ENCODE measurements around the gene PPM1L.

Gene PPM1L

GRCh38 chr3:160779040-160779439, 23.0 kb downstream of the PPM1L start:
- TF ChIP-seq POLR2A (IDR thresholded peaks at IDR 0.05; ENCODE audit: low read length), result no peak
- TF ChIP-seq GATA1 (IDR thresholded peaks at IDR 0.05; ENCODE audit: low read depth, low read length), result no peak
- no peak for DNase-seq

- no peak for TF ChIP-seq POLR2A (IDR thresholded peaks at IDR 0.05; ENCODE audit: low read length)
- no peak for TF ChIP-seq GATA1 (IDR thresholded peaks at IDR 0.05; ENCODE audit: low read depth, low read length)
- no peak for DNase-seq
These were observed 24.2 kb downstream of the PPM1L start for GRCh38 chr3:160780245-160780644.

GRCh38 chr3:160781402-160781801, 25.4 kb downstream of the PPM1L start:
- TF ChIP-seq GATA1 (IDR thresholded peaks at IDR 0.05; ENCODE audit: low read depth, low read length), result no peak
- no peak for TF ChIP-seq POLR2A (IDR thresholded peaks at IDR 0.05; ENCODE audit: low read length)
- no peak for DNase-seq

- TF ChIP-seq GATA1 (IDR thresholded peaks at IDR 0.05; ENCODE audit: low read depth, low read length) (no peak), POLR2A (IDR thresholded peaks at IDR 0.05; ENCODE audit: low read length) (no peak)
- no peak for DNase-seq
These were observed 25.8 kb downstream of the PPM1L start for GRCh38 chr3:160781863-160782262.

- DNase-seq, result no peak
- TF ChIP-seq POLR2A (IDR thresholded peaks at IDR 0.05; ENCODE audit: low read length) (no peak), GATA1 (IDR thresholded peaks at IDR 0.05; ENCODE audit: low read depth, low read length) (no peak)
These were observed 28.8 kb downstream of the PPM1L start for GRCh38 chr3:160784853-160785252.

- no peak for DNase-seq
- TF ChIP-seq POLR2A (IDR thresholded peaks at IDR 0.05; ENCODE audit: low read length), result no peak
- no peak for TF ChIP-seq GATA1 (IDR thresholded peaks at IDR 0.05; ENCODE audit: low read depth, low read length)
These were observed 34.7 kb downstream of the PPM1L start for GRCh38 chr3:160790726-160791125.

- DNase-seq, result no peak
- TF ChIP-seq POLR2A (IDR thresholded peaks at IDR 0.05; ENCODE audit: low read length) (no peak), GATA1 (IDR thresholded peaks at IDR 0.05; ENCODE audit: low read depth, low read length) (no peak)
These were observed 36.5 kb downstream of the PPM1L start for GRCh38 chr3:160792540-160792939.

GRCh38 chr3:160793722-160794252, 37.8 kb downstream of the PPM1L start:
- no peak for TF ChIP-seq GATA1 (IDR thresholded peaks at IDR 0.05; ENCODE audit: low read depth, low read length)
- TF ChIP-seq POLR2A (IDR thresholded peaks at IDR 0.05; ENCODE audit: low read length), result no peak
- DNase-seq, result no peak

GRCh38 chr3:160796089-160796812, 40.2 kb downstream of the PPM1L start:
- TF ChIP-seq POLR2A (IDR thresholded peaks at IDR 0.05; ENCODE audit: low read length) (no peak), GATA1 (IDR thresholded peaks at IDR 0.05; ENCODE audit: low read depth, low read length) (no peak)
- no peak for DNase-seq

GRCh38 chr3:160796813-160797164, 40.8 kb downstream of the PPM1L start:
- no peak for DNase-seq
- TF ChIP-seq GATA1 (IDR thresholded peaks at IDR 0.05; ENCODE audit: low read depth, low read length), result no peak
- no peak for TF ChIP-seq POLR2A (IDR thresholded peaks at IDR 0.05; ENCODE audit: low read length)

- TF ChIP-seq GATA1 (IDR thresholded peaks at IDR 0.05; ENCODE audit: low read depth, low read length), result no peak
- no peak for TF ChIP-seq POLR2A (IDR thresholded peaks at IDR 0.05; ENCODE audit: low read length)
- no peak for DNase-seq
These were observed 41.3 kb downstream of the PPM1L start for GRCh38 chr3:160797356-160797755.

GRCh38 chr3:160801386-160802118, 45.5 kb downstream of the PPM1L start:
- TF ChIP-seq GATA1 (IDR thresholded peaks at IDR 0.05; ENCODE audit: low read depth, low read length), result no peak
- TF ChIP-seq POLR2A (IDR thresholded peaks at IDR 0.05; ENCODE audit: low read length), result no peak
- DNase-seq, result no peak

GRCh38 chr3:160804762-160805161, 48.7 kb downstream of the PPM1L start:
- TF ChIP-seq GATA1 (IDR thresholded peaks at IDR 0.05; ENCODE audit: low read depth, low read length), result no peak
- TF ChIP-seq POLR2A (IDR thresholded peaks at IDR 0.05; ENCODE audit: low read length), result no peak
- no peak for DNase-seq

- DNase-seq, result no peak
- TF ChIP-seq POLR2A (IDR thresholded peaks at IDR 0.05; ENCODE audit: low read length) (no peak), GATA1 (IDR thresholded peaks at IDR 0.05; ENCODE audit: low read depth, low read length) (no peak)
These were observed 50.1 kb downstream of the PPM1L start for GRCh38 chr3:160806094-160806493.

- DNase-seq, result no peak
- no peak for TF ChIP-seq POLR2A (IDR thresholded peaks at IDR 0.05; ENCODE audit: low read length)
- no peak for TF ChIP-seq GATA1 (IDR thresholded peaks at IDR 0.05; ENCODE audit: low read depth, low read length)
These were observed 50.7 kb downstream of the PPM1L start for GRCh38 chr3:160806686-160807085.

All from erythroblast (primary cell).